GM18861 (cell line): Measurements from ENCODE around the gene MKS1.

Experiments
- ATAC-seq: cut with Tn5 transposase; IDR thresholded peaks from one replicate; pipeline ENCODE4 v1.9.1; 2021; ENCODE audit not compliant: unreplicated experiment

MKS1 gene

GRCh38 chr17:58219007-58219788 is at the start of gene MKS1:
MKS1 (minus strand) TSS chr17:58219255; CDS start chr17:58219230, 25 bp downstream.
- ATAC-seq = peak; percentile 89

DNA sequence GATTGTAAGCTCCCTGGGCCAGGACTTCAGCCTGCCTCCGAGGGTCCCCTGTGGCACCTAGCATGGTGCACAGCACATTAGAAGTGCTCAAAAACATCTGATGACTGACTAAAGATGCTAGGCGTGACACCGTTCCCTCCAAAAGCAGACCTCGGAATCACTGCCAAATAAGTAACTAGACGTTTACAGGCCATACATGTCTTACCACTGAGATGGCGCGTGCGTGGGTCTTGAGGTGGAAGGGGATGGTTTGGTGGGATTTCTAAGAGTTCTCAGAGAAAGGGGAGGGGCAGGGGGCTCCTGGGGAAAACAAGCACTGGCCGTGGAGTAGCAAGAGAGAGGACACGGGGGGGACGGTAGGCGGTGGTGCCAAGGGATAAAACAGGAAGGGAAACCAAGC is 49.3 kb upstream of the MKS1 start:
- ATAC-seq = no peak

GRCh38 chr17:58267347-58268324 is 48.6 kb upstream of the MKS1 start:
- ATAC-seq = no peak

GRCh38 chr17:58265902-58266875 is 47.1 kb upstream of the MKS1 start:
- ATAC-seq = no peak

DNA sequence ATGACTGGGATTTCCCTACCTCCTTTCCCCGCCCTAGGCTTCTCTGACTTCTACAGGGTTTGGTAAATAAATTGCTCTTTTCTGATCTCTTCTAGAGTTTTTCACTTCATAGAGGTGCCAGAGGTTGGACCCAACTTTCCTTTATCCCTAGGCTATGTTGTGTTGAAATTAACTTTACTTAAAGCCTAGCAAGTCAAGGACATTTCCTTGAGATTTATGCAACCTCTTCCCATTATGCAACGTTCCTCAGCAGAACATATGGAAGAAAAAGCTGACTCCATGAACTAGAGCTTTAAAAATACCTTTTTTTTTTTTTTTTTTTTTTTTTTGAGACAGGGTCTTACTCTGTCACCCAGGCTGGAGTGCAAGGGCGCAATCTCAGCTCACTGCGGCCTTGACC is 46.2 kb upstream of the MKS1 start:
- ATAC-seq = no peak

DNA sequence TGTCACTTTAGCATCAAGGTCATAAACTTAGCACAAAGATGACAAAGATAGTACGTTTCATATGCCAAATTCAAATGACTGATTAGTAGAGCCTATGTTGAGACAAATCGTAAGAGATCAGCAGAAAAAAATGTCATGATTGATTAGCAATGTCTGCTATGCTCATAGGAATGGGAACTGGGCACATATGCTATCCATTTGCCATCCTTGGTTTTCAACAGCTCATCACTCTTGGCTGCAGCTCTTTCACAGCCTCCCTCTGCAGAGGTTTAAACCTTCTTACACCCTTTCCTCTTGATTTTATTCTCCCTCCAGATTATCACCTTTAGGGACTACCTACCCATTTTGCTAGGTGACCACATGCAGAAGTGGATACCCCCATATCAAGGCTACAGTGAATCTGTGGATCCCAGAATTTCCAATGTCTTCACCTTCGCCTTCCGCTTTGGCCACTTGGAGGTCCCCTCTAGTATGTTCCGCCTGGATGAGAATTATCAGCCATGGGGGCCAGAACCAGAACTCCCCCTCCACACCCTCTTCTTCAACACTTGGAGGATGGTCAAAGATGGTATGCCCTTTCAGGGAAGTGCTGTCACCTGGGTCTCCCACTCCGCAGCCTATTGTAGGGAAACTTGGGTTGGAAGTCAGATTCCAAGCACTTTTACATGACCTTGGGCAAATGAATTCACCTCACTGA is 45.5 kb upstream of the MKS1 start:
- ATAC-seq = no peak

DNA sequence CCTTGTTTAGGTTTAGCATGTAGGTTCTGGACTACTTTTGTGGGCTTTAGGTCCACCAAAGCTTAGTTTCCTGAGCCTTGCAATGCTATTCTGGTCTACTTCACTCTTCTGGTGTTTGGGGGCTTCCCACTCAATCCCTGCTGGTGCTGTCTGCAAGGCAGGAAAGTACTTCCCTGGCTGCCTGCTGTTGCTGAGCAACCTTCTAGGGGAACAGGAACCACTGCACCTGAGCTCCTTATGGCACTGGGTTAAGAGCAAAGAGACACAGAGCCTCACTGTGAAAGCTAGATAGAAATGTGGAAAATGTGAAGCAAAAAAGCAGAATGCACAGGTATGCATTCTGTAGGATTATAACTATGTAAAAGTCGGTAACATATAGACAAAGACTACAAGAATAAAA is 44.7 kb upstream of the MKS1 start:
- ATAC-seq = no peak

- no peak for ATAC-seq
These were observed 43.1 kb upstream of the MKS1 start for GRCh38 chr17:58262149-58262548.

- no peak for ATAC-seq
These were observed 35.7 kb upstream of the MKS1 start for GRCh38 chr17:58254803-58255202.

DNA sequence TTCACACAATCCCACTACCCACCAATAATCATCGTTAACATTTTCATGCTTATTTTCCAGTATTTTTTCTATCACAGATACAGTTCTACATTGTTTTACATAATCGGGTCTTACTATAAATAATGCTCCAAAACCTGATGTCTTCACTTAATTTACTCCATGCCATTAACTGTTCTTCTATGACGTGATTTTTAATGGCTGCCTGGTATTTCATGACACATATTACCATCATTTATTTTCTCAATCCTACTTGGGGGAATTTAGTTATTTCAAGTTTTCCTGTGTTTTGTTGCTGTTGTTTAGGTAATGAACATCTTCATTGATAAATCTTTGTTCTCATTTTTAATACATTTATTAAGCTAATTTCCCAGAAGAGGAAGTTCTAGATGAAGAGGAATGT is 34.0 kb upstream of the MKS1 start:
- ATAC-seq = no peak

- no peak for ATAC-seq
These were observed 33.1 kb upstream of the MKS1 start for GRCh38 chr17:58252141-58252540.

- no peak for ATAC-seq
These were observed 31.4 kb upstream of the MKS1 start for GRCh38 chr17:58250344-58251011.

- no peak for ATAC-seq
These were observed 30.4 kb upstream of the MKS1 start for GRCh38 chr17:58249270-58250133.

- ATAC-seq = no peak
These were observed 29.9 kb upstream of the MKS1 start for GRCh38 chr17:58248955-58249269.

DNA sequence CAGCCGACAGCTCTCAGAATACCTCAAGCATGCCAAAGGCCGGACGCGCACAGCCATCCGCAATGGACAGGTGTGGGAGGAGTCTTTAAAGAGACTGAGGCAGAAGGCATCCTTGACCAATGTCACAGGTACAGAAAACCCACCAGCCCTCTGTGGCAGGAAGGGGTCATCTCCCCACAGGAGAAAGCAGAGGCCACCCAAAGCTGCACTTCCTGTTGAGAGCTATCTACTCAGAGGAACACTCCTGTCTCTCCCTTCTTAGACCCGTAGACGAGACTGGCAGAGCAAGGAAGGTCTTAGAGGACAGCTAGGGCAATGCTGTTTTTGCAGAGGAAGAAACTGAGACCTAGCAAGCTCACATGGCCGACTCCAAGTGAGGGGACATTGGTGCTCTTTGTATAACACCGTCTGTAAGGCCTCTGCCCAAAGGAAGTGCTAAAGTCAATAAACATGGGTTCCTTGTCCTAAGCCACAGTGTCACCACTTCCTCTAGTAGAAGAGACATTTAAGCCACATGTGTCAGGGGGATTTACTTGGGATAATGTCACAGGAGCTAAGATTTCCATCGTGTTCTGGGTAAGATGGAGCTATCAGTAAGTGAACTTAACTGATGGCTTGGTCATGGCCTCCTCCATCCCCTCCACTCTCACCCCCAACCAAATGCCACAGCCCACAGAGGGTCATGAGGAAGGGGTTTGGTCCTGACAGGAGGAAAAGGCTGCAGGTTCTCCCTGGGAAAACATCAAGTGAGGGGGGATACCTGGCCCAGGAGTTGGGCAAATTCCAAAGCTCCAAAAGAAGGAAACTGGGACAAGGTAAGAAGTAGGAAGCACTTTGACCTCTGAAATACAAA is 28.7 kb upstream of the MKS1 start:
- no peak for ATAC-seq

DNA sequence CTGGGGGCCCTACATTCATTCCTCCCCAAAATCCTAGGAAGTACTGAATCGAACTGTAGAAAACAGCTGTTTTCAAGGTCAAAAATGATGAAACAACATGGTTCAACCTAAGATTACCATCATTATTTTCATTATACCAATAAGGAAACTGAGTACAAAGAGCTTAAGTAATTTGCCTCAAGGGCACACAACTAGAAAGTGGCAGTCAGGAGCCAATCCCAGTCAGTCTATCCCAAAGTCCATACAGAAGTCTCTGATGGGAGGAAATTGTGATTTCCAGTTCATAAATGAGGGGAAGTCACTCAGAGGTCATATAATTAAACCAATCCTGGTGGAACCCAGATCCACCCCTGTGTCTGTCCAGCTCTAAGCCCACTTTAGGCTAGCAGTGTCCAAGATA is 27.7 kb upstream of the MKS1 start:
- no peak for ATAC-seq

DNA sequence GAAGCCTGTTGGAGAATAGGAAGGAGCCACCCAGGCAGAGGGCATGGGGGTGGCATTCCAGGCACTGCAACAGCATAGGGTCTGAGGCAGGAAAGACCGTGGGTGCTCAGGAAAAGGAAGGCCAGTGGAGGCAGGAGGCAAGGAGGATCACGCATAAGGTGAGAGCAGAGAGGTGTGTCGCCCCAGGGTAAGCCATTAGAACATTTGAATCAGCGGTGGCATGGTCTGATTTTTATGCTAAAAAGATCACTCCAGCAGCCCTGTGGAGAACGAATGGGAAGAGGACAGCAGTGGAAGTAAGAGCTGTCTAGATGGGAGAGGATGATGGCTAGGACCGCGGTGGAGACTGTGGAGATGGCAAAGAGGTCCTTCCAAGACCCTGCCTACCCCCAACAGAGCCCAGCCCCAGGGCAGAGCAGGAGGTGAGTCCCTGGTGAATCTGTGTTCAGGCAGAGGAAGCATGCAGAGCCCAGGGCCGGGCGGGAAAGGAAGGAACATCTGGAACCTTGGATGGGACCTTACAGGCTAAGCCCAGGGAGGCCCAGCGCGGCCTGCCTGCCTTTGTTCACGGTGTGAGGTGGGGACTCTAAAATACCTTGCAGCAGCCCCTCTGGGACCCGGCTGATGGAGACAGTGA is 27.2 kb upstream of the MKS1 start:
- ATAC-seq = no peak
